ENCODE measurements around the gene TMEM116.
"Not testable (repeated sequence)": the region's sequence is repeated elsewhere in the genome, so short reads cannot be mapped to it uniquely, and the experiment has no call there.

Gene TMEM116

DNA sequence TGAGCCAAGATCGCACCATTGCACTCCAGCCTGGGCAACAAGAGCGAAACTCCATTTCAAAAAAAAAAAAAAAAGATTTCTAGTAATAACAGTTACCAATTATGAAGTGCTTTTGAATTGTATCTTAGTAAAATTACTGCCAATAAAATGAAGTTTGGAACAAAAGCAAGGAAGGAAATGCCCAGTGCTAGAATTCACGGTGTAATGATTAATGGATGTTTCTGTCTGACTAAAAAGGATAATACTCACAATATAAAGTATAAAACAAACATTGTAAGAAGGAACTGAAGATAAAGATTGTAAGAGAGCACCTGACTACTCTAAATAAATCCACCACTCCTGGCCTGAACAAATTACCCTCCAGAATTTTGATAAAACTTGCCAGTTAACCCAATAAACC is 4.0 kb downstream of the TMEM116 start:
- no peak for DNase-seq

GRCh38 chr12:112007945-112008344 is 5.0 kb downstream of the TMEM116 start:
- DNase-seq, result no peak

DNA sequence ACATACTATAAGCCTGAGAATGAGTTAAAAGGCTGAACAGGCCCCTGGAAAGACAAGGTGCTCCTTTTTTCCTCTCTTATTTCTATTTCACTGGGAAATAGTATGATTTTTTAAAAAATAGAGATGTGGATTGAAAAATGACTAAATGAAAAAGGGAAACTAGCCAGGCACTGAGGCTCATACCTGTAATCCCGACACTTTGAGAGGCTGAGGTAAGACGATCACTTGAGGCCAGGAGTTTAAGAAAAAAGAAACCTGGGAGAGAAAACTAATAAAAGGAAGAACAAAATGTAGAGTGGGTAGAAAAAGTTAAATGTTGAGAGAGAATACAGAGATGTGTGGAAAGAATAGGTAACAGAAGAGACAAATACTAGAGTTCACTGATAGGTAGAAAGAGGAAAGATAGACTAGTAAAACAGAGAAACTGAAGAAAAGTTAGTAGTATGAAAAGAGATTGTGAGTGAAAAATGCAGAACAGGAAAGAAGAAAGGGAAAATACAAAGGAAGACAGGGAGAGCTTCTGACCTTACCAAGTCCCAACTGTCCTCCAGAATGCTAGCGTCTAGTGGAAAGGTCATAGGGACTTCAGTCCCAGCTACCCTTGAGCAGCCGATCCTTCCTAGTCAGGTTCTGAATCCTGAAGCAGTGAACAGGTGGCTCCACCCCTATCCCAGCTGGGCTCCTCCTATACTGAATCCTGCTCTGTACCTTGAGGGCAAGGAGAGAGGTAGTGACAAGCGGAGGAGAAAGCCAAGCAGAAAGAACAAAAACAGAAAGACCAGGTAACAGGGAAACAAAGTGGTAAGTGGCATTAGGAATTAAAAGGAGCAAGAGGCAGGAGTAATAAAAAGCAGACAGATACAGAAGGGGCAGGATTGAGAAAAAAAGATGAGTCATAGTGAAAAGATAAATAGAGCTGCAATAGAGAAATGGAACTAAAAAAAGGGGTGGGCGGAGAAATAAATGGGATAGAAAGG is 7.3 kb downstream of the TMEM116 start:
- DNase-seq, result no peak

DNA sequence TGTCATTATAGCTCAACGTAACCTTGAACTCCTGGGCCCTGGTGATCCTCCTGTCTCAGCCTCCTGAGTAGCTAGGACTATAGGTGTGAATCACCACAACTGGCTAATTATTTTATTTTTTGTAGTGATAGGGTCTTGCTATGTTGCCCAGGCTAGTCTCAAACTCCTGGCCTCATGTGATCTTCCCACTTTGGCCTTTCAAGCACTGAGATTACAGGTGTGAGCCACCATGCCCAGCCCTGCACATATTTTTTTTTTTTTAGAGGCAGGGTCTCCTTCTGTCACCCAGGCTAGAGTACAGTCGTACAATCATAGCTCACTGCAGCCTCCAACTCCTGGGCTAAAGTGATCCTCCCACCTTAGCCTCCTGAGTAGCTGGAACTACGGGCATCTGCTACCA is 8.9 kb downstream of the TMEM116 start:
- DNase-seq, result no peak

DNA sequence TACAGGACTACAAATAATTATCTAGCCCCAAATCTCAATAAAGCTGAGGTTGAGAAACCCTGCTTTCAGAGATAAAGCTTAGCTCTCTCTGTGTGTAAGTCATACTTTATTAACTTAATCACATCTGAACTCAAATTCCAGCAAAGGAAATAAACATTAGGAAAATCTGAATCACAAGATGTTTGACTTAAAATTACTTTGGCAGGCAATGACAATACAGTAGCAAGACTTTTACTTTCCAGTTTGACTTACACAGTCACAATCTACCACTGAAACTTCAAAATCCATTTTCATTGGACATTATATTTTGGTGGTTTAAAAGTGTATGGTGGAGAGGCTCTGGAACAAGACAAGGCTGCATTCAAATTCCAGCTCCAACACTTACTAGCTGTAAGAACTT is 11.4 kb downstream of the TMEM116 start:
- no peak for DNase-seq

- no peak for DNase-seq
These were observed 12.1 kb downstream of the TMEM116 start for GRCh38 chr12:112000820-112001219.

- DNase-seq, result not testable (repeated sequence)
These were observed 13.8 kb downstream of the TMEM116 start for GRCh38 chr12:111999129-111999528.

DNA sequence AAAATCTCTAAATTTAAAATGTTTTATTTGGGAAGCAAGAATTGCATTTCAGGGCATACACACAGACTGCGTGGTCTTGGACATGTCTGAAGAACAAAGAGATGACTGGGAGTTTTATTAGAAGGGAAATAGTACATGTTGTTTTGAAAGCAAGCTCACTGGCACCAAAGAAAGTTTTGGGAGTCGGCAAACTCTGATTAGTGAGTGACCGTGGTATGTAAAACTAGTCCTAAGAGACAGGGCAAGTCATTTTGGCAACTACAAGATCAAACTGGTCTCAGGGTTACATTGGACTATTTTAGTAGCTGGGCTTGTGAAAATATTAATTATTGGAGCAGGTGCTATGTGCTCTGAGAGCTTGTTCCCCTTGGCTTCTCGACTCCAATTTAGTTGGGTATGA is 14.9 kb downstream of the TMEM116 start:
- DNase-seq, result no peak

DNA sequence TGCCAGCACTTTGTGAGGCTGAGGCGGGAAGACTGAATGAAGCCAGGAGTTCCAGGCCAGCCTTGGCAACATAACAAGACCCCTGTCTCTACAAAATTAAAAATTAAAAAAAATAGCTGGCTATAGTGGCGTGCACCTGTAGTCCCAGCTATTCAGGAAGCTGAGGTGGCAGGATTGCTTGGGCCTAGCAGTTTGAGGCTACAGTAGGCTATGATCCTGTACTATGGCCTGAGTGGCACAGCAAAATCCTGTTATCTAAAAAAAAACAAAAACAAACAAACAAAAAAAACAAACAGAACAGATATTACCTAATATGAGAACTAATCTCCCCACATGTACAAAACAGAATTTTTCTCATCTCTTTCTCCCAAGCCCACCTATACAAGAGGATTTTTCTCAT is 15.7 kb downstream of the TMEM116 start:
- DNase-seq, result no peak

GRCh38 chr12:111995782-111996480 is 17.0 kb downstream of the TMEM116 start:
- no peak for DNase-seq

DNA sequence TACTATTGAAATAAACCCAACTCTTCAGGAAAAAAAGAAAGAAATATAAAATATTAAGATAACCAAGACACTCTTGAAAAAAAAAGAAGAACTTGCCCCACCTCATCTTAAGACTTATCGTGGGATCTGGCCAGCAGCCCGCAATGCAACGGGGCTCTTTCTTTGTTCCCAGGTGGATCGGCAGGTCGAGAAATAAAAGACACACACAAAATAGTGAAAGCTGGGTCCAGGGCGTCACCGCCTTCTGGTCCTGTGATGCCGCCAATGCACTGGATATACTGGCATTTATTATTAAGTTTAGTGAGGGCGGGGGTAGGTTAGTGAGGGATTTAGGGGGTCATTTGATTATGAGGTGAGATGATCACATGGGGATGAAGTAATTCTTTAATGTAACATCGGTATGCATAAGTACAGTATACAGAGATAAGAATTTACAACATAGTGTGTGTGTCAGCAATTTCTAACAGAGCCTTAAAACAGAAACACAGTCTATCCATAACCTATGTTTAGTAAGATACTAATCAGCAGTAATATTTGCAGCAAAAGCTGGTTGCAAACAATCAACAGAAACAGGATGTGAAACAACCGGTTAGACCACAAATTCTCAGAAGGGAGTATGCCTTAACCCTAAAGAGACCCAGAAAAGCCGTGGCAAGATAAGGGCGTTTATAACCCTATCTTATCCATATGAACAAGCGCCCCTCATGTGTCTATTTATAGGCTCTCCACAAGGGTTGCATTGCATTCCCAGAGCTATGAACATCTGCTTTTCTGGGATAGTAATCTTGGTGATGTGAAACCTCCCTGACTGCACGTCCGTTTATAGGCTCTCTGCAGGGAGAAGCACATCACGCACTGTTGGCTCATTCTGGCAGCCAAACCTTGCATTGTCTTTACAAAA is 18.5 kb downstream of the TMEM116 start:
- DNase-seq, result not testable (repeated sequence)

DNA sequence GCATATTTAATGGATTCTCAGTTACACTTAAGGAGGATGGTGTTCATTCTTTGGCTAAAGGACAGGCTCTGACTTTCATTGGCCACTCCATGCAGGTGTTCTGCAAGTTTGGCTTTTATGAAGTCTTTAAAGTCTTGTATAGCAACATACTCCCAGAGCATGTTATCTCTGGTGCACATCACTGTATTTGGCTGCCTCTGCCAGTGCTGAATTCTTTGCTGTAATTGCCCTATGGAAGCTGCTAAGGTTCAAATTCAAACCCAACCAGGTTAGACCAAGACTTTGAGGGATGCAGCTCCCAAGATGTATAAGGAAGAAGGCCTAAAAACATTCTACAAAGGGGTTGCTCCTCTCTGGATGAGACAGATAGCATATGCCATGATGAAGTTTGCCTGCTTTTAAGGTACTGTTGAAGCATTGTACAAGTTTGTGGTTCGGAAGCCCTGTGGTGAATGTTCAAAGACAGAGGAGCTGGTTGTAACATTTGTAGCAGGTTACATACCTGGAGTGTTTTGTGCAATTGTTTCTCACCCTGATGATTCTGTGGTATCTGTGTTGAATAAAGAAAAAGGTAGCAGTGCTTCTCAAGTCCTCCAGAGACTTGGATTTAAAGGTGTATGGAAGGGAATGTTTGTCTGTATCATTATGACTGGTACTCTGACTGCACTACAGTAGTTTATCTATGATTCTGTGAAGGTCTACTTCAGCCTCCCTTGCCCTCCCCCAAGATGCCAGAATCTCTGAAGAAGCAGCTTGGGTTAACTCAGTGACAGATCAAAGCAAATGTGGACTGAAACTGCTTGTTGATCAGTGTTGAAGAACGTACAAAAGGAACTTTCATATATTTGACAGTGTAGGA is 19.4 kb downstream of the TMEM116 start:
- no peak for DNase-seq

DNA sequence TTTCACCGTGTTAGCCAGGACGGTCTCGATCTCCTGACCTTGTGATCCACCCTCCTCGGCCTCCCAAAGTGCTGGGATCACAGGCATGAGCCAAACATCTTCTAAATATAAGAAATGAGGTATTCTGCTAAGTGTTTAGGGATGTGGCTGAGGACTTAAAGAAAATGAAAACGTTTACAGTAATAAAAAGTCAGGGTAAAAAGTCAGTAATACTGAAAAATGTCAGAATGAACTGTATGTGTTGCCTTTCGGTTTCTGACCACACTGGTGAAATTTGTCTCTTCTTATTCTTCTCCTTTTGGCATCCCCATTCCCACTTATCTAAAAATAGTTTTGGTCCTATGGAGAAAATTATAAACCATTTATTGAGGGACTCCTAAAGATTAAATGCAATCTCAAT is 20.5 kb downstream of the TMEM116 start:
- DNase-seq, result no peak

GRCh38 chr12:111991946-111992345 is 21.0 kb downstream of the TMEM116 start:
- no peak for DNase-seq

- DNase-seq, result no peak
These were observed 21.4 kb downstream of the TMEM116 start for GRCh38 chr12:111991535-111991934.

- no peak for DNase-seq
These were observed 28.1 kb downstream of the TMEM116 start for GRCh38 chr12:111984820-111985219.

DNA sequence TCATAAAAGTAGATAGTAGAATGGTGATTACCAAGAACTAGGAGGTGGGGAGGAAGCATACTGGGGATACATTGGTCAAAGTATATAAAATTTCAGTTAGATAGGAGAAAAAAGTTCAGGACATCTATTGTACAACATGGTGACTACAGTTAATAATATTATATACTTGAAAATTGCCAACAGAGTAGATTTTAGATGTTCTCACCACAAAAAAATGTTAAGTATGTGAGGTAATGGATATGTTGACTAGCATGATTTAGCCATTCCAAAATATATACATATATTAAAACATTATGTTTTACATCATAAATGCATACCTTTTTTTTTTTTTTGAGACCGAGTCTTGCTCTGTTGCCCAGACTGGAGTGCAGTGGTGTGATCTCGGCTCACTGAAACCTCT is 31.0 kb downstream of the TMEM116 start:
- DNase-seq, result no peak

GRCh38 chr12:111980598-111980997 is 32.4 kb downstream of the TMEM116 start:
- no peak for DNase-seq

GRCh38 chr12:111978545-111978944 is 34.4 kb downstream of the TMEM116 start:
- no peak for DNase-seq

GRCh38 chr12:111976860-111977259 is 36.1 kb downstream of the TMEM116 start:
- DNase-seq, result no peak

DNA sequence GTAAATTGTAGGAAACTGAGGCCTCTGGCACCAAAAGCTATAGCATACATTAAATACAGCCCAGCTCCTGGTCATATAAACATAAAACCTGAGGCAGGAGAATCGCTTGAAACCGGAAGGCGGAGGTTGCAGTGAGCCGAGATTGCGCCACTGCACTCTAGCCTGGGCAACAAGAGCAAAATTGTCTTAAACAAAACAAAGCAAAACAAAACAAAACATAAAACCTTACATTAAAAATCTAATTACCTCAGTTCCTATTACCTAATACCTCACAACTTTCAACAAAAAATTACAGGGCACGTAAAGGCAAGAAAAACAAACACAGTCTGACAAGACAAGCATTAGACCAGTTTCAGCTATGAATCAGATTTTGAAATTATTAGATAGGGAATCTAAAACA is 36.7 kb downstream of the TMEM116 start:
- no peak for DNase-seq
